Activated CD8-positive, alpha-beta memory T cell treated with anti-CD3 and anti-CD28 coated beads, Interleukin-2, amount 10 ng/mL, durations not matched to agents 7 days and 5 days (primary cell): ENCODE data around the gene PRDM1. TPM values are rescaled to one million over a fixed set of nuclear protein-coding genes. Genes with fewer than 3 reads are reported as not detected.

Source experiments
- total RNA-seq, 2 experiments: library from RNA; stranded (reverse); gene quantifications; one replicate each; pipeline ENCODE4 v1.2.3, GENCODE V29; 2021

Gene PRDM1
- total RNA-seq, 2 experiments from 2014 or later = 97.1 to 132 TPM

Other genes with a start within 250 kb of the PRDM1 start
- 10 to 100 TPM; 42.6 to 43.0 TPM for gene ATG5, start 239.4 kb downstream of the PRDM1 start, total RNA-seq